Neural progenitor cell (in vitro differentiated cells): ENCODE results near the gene OSTM1.

Experiments used
- CTCF ChIP-seq: fragments of 200-600 bp; sonication (generic); IDR thresholded peaks from 2 replicates; pipeline ENCODE4 v1.5.1; 2017; ENCODE audit warnings: antibody characterized with exemption, mild to moderate bottlenecking
- EZH2 ChIP-seq: fragments of 200-600 bp; sonication (generic); IDR thresholded peaks from 2 replicates; pipeline ENCODE4 v1.6.1; 2017; ENCODE audit warnings: antibody characterized with exemption, mild to moderate bottlenecking, moderate library complexity
- EZH2phosphoT487 ChIP-seq: fragments of 200-600 bp; sonication (generic); IDR thresholded peaks from 2 replicates; pipeline ENCODE4 v1.6.1; 2017; ENCODE audit warnings: antibody characterized with exemption

GRCh38 chr6:108074057-108074358 is 533 bp downstream of the OSTM1 start:
- TF ChIP-seq CTCF = no peak
- TF ChIP-seq EZH2phosphoT487 = no peak
- TF ChIP-seq EZH2 = no peak
